LNCaP clone FGC (cell line): ENCODE measurements around the gene IFI30.
A peak's percentile ranks its signal among the peaks of the same experiment; 100 is the strongest.

ENCODE experiments used
- DNase-seq: peaks from one replicate; pipeline ENCODE4 v3.0.0-alpha.2; 2011; ENCODE audit warnings: low read depth
- H3K4me3 ChIP-seq: 2 replicates; pipeline ENCODE4 v1.5.1; 2011; ENCODE audit warnings: mild to moderate bottlenecking, low read depth, low read length, control low read depth
- CTCF ChIP-seq: IDR thresholded peaks from 2 replicates; pipeline ENCODE4 v1.5.1; 2012; ENCODE audit warnings: mild to moderate bottlenecking; ENCODE audit not compliant: control insufficient read depth, insufficient read depth; ENCODE audit errors: extremely low read depth

Gene IFI30

DNA sequence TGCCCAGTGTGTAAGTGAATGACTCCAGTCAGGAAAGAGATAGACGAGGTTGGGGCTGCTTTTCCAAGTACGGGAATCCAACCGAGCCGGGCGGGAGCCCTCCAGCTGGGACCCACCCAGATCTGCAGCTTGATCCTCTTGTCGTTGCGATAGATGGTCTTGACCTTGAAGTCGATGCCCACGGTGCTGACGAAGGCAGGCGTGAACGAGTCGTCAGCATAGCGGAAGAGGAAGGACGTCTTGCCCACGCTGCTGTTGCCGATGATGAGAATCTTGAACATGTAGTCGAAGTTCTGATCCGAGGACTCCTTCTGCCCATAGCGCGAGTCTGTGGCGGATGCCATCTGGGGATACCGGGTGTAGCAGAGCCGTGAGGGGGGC, 28.8 kb downstream of the IFI30 start:
- TF ChIP-seq CTCF = no peak
- DNase-seq = no peak
- H3K4me3 ChIP-seq = peak overlapping the region; percentile 82

DNA sequence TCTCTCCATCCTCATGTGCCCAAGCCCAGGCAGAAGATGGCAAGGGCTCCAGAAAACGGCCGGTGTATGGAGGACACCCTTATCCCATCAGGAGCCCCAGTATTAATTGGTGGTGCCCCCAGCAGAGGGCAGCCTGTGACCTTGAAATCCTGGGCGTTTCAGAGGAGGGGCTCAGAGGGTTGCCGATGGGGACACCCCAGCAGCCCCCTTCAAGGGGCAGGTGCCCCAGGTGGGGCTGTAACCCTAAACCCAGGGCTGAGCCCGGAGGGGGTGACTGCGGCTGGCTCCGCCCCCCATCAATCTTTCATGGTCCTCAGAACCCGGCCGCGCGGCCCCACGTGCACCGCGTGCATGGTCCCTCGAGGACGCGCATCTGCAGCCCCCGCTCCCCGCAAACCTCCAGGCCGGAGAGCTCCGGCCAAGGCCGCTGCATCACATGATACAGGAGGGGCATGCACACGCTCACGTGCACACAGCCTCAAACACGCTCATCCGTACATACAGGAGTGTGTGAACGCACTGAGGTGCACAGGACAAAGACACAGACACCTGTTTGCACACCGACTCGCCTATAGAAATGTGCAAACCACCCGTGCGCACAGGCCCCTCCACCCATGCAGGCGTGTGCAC, 29.3 kb downstream of the IFI30 start:
- no peak for DNase-seq
- TF ChIP-seq CTCF = peak; percentile 41
- H3K4me3 ChIP-seq = peak overlapping the region; percentile 82

- DNase-seq = no peak
- H3K4me3 ChIP-seq = peak overlapping the region; percentile 82
- TF ChIP-seq CTCF = no peak
Measured at GRCh38 chr19:18203408-18203862, 29.8 kb downstream of the IFI30 start.

DNA sequence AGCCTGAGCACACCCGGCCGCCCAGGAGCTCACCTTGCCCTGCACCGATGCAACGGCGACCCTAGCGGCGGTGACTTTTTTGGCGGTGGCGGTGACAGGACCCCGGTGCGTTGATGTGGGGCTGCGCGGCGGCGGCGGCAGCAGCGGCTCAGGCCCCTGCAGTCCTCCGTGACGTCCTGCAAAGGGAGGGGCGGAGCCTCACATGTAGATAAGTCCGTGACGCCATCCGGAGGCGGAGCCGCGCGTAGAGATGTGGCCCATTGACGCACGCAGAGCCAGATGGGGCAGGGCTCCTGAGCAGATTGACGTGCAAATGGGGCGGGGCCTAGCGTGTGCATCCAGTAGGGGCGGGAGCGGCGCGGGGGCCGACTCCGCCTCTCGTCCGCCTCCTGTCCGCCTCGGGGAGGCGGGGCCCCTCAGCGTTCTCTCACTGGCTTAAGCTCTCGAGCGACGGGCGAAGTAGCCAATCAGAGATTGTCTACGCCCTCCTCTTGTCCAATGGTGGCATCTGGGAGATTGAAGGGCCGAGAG, 30.3 kb downstream of the IFI30 start, which contains the start of gene RAB3A:
Gene RAB3A (minus strand): TSS at position 180 of the 531 bp plus-strand sequence. CDS start 1,302 bp downstream, outside the sequence.
- TF ChIP-seq CTCF = no peak
- H3K4me3 ChIP-seq = peak within 1 kb of the TSS; percentile 82
- DNase-seq = peak; percentile 99

DNA sequence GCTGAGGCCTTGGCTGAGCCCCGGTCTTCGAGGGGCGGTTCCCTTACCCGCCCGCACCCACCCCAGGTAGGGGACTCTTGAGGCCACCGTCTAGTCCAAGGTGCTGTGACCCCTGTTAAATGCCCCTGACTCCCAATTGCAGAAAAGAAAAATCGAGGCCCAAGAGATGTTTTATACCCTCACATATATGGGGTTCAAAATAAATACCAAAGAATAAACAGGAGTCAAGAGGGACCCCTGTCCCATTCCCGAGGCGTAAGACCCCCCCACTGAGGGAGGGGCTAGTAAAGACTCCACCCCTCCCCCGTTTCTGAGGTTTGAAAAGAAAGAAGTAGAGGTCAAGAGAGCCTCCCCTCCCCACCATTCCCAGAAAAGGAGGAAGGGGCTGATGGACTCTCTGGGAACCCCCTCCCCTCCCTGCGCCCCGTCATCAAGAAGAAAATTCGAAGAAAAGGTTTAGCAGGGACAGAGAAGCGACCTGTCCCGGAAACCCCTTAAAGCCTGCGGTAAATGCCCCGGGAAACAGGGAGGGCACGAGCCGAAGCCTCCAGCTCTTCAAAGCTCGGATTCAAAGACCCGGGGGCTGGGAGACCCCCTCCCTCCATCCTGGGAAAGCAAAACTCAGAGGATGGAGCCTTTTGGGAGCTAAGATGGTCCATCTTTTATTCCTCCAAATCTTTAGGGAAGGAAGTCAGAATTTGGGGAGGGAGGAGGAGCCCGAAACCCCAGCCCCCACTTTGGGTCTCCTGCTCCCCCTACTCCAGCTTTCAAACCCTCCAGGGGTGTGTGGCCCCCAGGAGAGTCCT, 31.0 kb downstream of the IFI30 start:
- TF ChIP-seq CTCF = no peak
- H3K4me3 ChIP-seq = peak overlapping the region; percentile 82
- DNase-seq = no peak

GRCh38 chr19:18205200-18205892, 31.7 kb downstream of the IFI30 start:
- no peak for DNase-seq
- no peak for TF ChIP-seq CTCF
- H3K4me3 ChIP-seq = peak overlapping the region; percentile 82
